Measurements from ENCODE around the gene GPR52.
"Not testable (repeated sequence)": the region's sequence is repeated elsewhere in the genome, so short reads cannot be mapped to it uniquely, and the experiment has no call there.

The GPR52 gene

GRCh38 chr1:174447866-174448530, at the start of gene GPR52:
Gene GPR52, plus strand, starts transcription at chr1:174447964. Its CDS starts 148 bp downstream, at chr1:174448112.
- no peak for DNase-seq (ENCODE audit: low read depth)

- no peak for DNase-seq (ENCODE audit: low read depth)
Measured at GRCh38 chr1:174398246-174398645, 49.5 kb upstream of the GPR52 start.

GRCh38 chr1:174399211-174399610, 48.6 kb upstream of the GPR52 start:
- DNase-seq (ENCODE audit: low read depth): no peak

GRCh38 chr1:174401075-174401474, 46.7 kb upstream of the GPR52 start:
- no peak for DNase-seq (ENCODE audit: low read depth)

- no peak for DNase-seq (ENCODE audit: low read depth)
Measured at GRCh38 chr1:174405219-174405618, 42.5 kb upstream of the GPR52 start.

GRCh38 chr1:174406421-174406820, 41.3 kb upstream of the GPR52 start:
- no peak for DNase-seq (ENCODE audit: low read depth)

GRCh38 chr1:174407665-174408064, 40.1 kb upstream of the GPR52 start:
- DNase-seq (ENCODE audit: low read depth): no peak

GRCh38 chr1:174408146-174408545, 39.6 kb upstream of the GPR52 start:
- no peak for DNase-seq (ENCODE audit: low read depth)

- not testable (repeated sequence) for DNase-seq (ENCODE audit: low read depth)
Measured at GRCh38 chr1:174409801-174410200, 38.0 kb upstream of the GPR52 start.

GRCh38 chr1:174413632-174414031, 34.1 kb upstream of the GPR52 start:
- DNase-seq (ENCODE audit: low read depth): no peak

GRCh38 chr1:174414203-174414602, 33.6 kb upstream of the GPR52 start:
- DNase-seq (ENCODE audit: low read depth): no peak

- DNase-seq (ENCODE audit: low read depth): no peak
Measured at GRCh38 chr1:174415506-174415905, 32.3 kb upstream of the GPR52 start.

GRCh38 chr1:174417921-174418320, 29.8 kb upstream of the GPR52 start:
- no peak for DNase-seq (ENCODE audit: low read depth)

GRCh38 chr1:174425121-174425520, 22.6 kb upstream of the GPR52 start:
- no peak for DNase-seq (ENCODE audit: low read depth)

- no peak for DNase-seq (ENCODE audit: low read depth)
Measured at GRCh38 chr1:174426153-174426552, 21.6 kb upstream of the GPR52 start.

GRCh38 chr1:174428033-174428432, 19.7 kb upstream of the GPR52 start:
- no peak for DNase-seq (ENCODE audit: low read depth)

- no peak for DNase-seq (ENCODE audit: low read depth)
Measured at GRCh38 chr1:174428739-174429138, 19.0 kb upstream of the GPR52 start.

- DNase-seq (ENCODE audit: low read depth): no peak
Measured at GRCh38 chr1:174433451-174433850, 14.3 kb upstream of the GPR52 start.

- DNase-seq (ENCODE audit: low read depth): no peak
Measured at GRCh38 chr1:174445351-174445750, 2.4 kb upstream of the GPR52 start.

GRCh38 chr1:174445817-174446216, 1.9 kb upstream of the GPR52 start:
- no peak for DNase-seq (ENCODE audit: low read depth)

GRCh38 chr1:174448531-174448883, 743 bp downstream of the GPR52 start:
- DNase-seq (ENCODE audit: low read depth): no peak

GRCh38 chr1:174448974-174449373, 1.2 kb downstream of the GPR52 start:
- DNase-seq (ENCODE audit: low read depth): no peak

GRCh38 chr1:174451408-174451807, 3.6 kb downstream of the GPR52 start:
- DNase-seq (ENCODE audit: low read depth): no peak

GRCh38 chr1:174465855-174466254, 18.1 kb downstream of the GPR52 start:
- no peak for DNase-seq (ENCODE audit: low read depth)

GRCh38 chr1:174466607-174467006, 18.8 kb downstream of the GPR52 start:
- no peak for DNase-seq (ENCODE audit: low read depth)
